ENCODE results near the gene CTNNA2. TPM values are rescaled to one million over a fixed set of nuclear protein-coding genes. Genes with fewer than 3 reads are reported as not detected.
"Not testable (repeated sequence)": the region's sequence is repeated elsewhere in the genome, so short reads cannot be mapped to it uniquely, and the experiment has no call there.

Gene CTNNA2
- total and polyA plus RNA-seq, 5 donors, result 0.08 to 0.42 (median 0.11) TPM; not detected in 1

DNA sequence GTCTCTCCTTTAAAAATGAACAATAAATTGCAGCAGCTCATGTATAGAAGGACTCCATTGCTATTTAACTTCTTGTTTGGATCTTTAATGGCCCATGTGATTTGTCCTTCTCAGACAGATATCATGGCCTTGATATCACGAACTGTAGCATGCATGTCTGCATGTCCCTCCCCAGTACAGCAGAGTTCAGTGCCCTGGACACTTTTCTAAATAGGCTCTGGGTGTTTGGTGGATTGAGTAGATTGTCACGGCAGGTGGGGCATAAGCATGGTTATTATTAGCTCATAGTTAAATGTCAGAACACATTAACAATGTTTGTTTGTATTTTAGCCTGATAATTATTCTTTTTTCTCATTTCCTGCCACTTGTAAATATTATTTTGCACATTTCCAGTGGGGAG lies 673.4 kb downstream of the CTNNA2 start:
- ATAC-seq (peak in 1 of 2 donors; percentile 63), DNase-seq (no peak)
- intact Hi-C loops (cut with DNase I), result no loop called here
- Histone ChIP-seq H3K4me3 (ENCODE audit: low read length) (no peak overlapping the region), H3K9me3 (ENCODE audit: control insufficient read depth, low read length) (no peaks in the 10 kb centered on the region), H3K27me3 (ENCODE audit: control insufficient read depth, insufficient read depth) (no peaks in the 10 kb centered on the region), H3K4me1 (ENCODE audit: control insufficient read depth, insufficient read depth, low read length) (no peaks in the 10 kb centered on the region), H3K27ac (ENCODE audit: low read length) (no peak overlapping the region)
- WGBS, result 41% methylated on average over 2 of the region's 2 CpGs

DNA sequence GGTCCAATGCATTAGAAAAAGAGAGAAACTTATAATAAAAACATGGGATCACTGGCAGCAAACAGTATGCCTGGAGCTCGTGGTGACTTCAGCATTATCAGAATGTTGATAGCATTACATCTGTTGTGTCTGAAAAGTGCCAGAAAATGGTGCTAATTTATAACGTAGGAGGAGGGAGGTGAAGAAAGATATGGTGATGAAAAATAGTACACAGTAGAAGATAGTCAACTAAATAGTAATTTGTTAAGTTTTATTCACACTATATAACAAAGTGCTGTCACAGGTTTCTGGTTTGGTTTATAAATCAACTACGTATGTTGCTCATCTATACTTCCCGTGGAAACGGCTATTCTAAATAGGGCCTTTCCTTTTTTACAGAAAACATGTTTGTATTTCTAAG lies 674.3 kb downstream of the CTNNA2 start:
- intact Hi-C loops (cut with DNase I), result no loop called here
- Histone ChIP-seq H3K27me3 (ENCODE audit: control insufficient read depth, insufficient read depth) (no peaks in the 10 kb centered on the region), H3K27ac (ENCODE audit: low read length) (no peak overlapping the region), H3K4me3 (ENCODE audit: low read length) (no peak overlapping the region), H3K4me1 (ENCODE audit: control insufficient read depth, insufficient read depth, low read length) (no peaks in the 10 kb centered on the region), H3K9me3 (ENCODE audit: control insufficient read depth, low read length) (no peaks in the 10 kb centered on the region)
- WGBS, result 31% methylated on average over 5 of the region's 5 CpGs
- ATAC-seq (no peak), DNase-seq (no peak)

DNA sequence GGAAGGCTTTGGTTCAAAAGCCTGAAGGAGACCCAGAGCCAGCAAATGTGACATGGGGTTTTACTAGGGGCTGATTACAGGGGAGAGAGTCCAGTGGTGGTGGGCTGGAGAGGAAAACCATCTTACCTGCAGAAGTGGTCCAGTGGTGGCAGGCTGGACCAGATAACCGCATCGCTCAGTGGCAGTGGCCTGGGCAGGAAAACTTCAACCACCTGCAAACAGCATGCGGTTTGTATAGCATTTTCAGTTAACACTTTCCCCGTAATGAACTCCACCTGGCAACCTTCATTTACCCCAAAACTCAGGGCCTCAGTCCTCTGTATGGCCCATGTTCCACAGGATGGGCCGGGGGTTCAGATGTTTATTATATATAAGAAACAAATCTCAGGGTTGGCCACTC lies 677.3 kb downstream of the CTNNA2 start:
- WGBS, result 90% methylated on average over 5 of the region's 5 CpGs
- intact Hi-C loops (cut with DNase I), result no loop called here
- no peak overlapping the region for H3K27ac ChIP-seq (ENCODE audit: low read length)
- no peak for DNase-seq
- no peak for ATAC-seq
- H3K4me3 ChIP-seq (ENCODE audit: low read length), result no peak overlapping the region
- H3K9me3 ChIP-seq (ENCODE audit: control insufficient read depth, low read length), result no peaks in the 10 kb centered on the region
- H3K27me3 ChIP-seq (ENCODE audit: control insufficient read depth, insufficient read depth), result no peaks in the 10 kb centered on the region
- H3K4me1 ChIP-seq (ENCODE audit: control insufficient read depth, insufficient read depth, low read length), result no peaks in the 10 kb centered on the region

DNA sequence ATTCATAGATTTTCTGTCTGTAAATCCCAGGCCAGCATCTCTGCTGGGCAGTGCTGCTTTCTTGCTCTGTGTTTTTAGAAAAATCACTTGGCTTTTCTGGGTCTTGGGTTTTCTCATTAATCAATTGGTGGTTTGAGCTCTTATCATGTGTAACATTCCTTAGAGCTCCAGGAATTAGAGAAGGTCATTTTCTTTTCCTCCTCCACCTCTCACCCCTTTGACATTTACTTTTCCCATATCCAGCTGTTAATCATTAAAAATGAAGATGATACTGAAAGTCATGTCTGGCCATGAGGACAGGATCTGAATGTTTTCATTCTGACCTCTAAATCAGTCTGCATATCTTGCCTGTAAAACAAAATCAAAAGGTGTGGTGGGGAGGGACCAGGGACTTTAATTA lies 680.7 kb downstream of the CTNNA2 start:
- H3K27ac ChIP-seq (ENCODE audit: low read length), result no peak overlapping the region
- H3K27me3 ChIP-seq (ENCODE audit: control insufficient read depth, insufficient read depth), result no peaks in the 10 kb centered on the region
- ATAC-seq (no peak), DNase-seq (no peak)
- no peak overlapping the region for H3K4me3 ChIP-seq (ENCODE audit: low read length)
- intact Hi-C loops (cut with DNase I), result no loop called here
- H3K4me1 ChIP-seq (ENCODE audit: control insufficient read depth, insufficient read depth, low read length), result no peaks in the 10 kb centered on the region
- H3K9me3 ChIP-seq (ENCODE audit: control insufficient read depth, low read length), result no peaks in the 10 kb centered on the region

DNA sequence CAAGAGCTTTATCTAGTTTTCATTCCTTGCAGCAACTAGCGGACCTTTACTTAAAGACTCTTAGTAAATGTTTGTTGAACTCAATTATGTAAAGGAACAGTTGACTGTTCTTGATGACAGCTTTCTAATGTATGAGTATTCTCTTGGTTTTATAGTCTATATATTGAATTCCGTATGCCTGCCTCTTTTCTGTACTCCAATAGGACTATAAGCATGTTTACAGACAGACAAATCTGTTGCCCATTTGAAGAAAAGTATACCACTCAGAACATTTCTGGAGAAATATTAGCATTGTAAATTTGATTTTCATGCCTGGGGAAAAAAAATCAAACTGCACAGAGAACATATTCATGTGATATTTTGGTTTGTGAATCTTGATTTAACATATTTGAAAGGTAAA lies 682.2 kb downstream of the CTNNA2 start:
- H3K4me3 ChIP-seq (ENCODE audit: low read length), result no peak overlapping the region
- WGBS, result 65% methylated on average over 2 of the region's 2 CpGs
- no peak for DNase-seq
- intact Hi-C loops (cut with DNase I), result no loop called here
- H3K27me3 ChIP-seq (ENCODE audit: control insufficient read depth, insufficient read depth), result no peaks in the 10 kb centered on the region
- H3K27ac ChIP-seq (ENCODE audit: low read length), result no peak overlapping the region
- H3K9me3 ChIP-seq (ENCODE audit: control insufficient read depth, low read length), result no peaks in the 10 kb centered on the region
- ATAC-seq, result no peak
- no peaks in the 10 kb centered on the region for H3K4me1 ChIP-seq (ENCODE audit: control insufficient read depth, insufficient read depth, low read length)

DNA sequence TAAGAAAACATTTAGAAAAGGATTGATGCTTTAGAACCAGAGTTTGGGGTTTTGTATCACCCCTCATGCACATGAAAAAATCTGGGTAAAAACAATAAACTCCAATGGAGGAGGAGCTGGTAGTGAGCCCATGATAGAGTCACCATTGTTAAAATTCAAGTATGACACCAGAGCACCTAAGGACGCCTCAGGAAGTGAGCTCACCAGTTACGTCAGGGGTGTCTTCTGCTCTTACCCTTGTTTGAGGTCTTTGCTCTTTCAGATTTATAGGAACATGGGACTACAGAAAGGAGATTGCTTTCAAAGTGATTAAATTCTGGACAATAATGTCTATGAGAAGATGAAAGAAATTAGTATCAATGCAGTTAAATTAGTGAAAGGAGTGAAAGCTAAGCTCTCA lies 685.2 kb downstream of the CTNNA2 start:
- WGBS, result 78% methylated on average over 2 of the region's 2 CpGs
- intact Hi-C loops (cut with DNase I), result no loop called here
- H3K4me1 ChIP-seq (ENCODE audit: control insufficient read depth, insufficient read depth, low read length), result no peaks in the 10 kb centered on the region
- no peak overlapping the region for H3K27ac ChIP-seq (ENCODE audit: low read length)
- no peak for ATAC-seq
- H3K4me3 ChIP-seq (ENCODE audit: low read length), result no peak overlapping the region
- H3K9me3 ChIP-seq (ENCODE audit: control insufficient read depth, low read length), result no peaks in the 10 kb centered on the region
- DNase-seq, result no peak
- no peaks in the 10 kb centered on the region for H3K27me3 ChIP-seq (ENCODE audit: control insufficient read depth, insufficient read depth)

DNA sequence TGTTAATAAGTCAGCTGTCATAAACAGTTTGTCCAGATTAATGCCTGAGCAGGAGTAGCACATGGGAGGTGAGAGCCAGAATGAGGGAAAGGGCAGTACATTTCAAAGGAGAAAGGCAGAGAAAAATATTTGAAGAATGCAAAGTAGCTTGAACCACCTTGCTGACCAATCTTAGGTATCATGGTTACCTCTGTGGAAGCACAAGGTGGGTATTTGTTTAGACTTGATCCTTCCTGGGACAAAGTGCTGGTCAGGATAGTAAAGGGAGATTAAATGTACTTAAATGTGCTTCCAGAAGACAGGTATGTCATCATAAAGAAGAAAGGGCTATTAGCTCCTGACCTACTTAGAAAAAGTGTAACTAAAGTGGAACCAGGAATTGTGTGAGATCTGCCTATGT lies 686.7 kb downstream of the CTNNA2 start:
- Histone ChIP-seq H3K4me3 (ENCODE audit: low read length) (no peak overlapping the region), H3K9me3 (ENCODE audit: control insufficient read depth, low read length) (peaks cover 2% of the 10 kb centered on the region), H3K27ac (ENCODE audit: low read length) (no peak overlapping the region), H3K27me3 (ENCODE audit: control insufficient read depth, insufficient read depth) (no peaks in the 10 kb centered on the region), H3K4me1 (ENCODE audit: control insufficient read depth, insufficient read depth, low read length) (no peaks in the 10 kb centered on the region)
- intact Hi-C loops (cut with DNase I), result no loop called here
- no peak for DNase-seq
- ATAC-seq, result no peak

DNA sequence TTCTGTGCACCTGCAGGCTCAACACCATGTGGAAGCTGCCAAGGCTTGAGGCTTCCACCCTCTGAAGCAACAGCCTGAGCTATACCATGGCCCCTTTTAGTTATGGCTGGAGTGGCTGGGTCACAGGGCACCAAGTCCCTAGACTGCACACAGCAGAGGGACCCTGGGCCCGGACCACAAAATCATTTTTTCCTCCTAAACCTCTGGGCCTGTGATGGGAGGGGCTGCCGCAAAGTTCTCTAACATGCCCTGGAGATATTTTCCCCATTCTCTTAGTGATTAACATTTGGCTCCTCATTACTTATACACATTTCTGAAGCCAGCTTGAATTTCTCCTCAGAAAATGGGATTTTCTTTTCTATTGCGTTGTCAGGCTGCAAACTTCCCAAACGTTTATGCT lies 691.1 kb downstream of the CTNNA2 start:
- H3K27me3 ChIP-seq (ENCODE audit: control insufficient read depth, insufficient read depth); H3K27ac ChIP-seq (ENCODE audit: low read length); H3K9me3 ChIP-seq (ENCODE audit: control insufficient read depth, low read length); H3K4me1 ChIP-seq (ENCODE audit: control insufficient read depth, insufficient read depth, low read length); ATAC-seq; intact Hi-C loops (cut with DNase I); H3K4me3 ChIP-seq (ENCODE audit: low read length); DNase-seq: not testable (repeated sequence)
- WGBS, result 89% methylated on average over 4 of the region's 4 CpGs

DNA sequence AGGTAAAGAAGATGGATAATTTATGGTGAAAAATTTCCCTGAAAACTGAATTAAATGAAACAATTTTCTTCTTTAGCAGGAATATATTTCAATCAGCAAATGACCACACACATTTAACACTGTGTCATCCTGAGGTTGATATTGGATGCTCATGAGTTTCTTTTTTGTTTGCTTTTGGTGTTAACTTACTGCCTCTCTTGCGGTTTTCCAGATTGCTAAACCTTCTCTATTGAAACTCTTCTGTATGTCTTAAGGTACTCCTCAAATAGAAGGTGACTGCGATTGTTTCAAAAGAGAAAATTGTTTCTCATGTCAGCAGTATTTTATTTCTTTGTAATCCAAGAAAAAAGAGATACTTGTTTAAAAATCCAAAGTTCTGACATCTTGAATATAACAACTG lies 692.6 kb downstream of the CTNNA2 start:
- Histone ChIP-seq H3K27me3 (ENCODE audit: control insufficient read depth, insufficient read depth) (no peaks in the 10 kb centered on the region), H3K9me3 (ENCODE audit: control insufficient read depth, low read length) (peaks cover 2% of the 10 kb centered on the region), H3K4me1 (ENCODE audit: control insufficient read depth, insufficient read depth, low read length) (no peaks in the 10 kb centered on the region), H3K27ac (ENCODE audit: low read length) (no peak overlapping the region), H3K4me3 (ENCODE audit: low read length) (no peak overlapping the region)
- 87% methylated on average over 2 of the region's 2 CpGs for WGBS
- ATAC-seq (no peak), DNase-seq (no peak)
- intact Hi-C loops (cut with DNase I), result no loop called here

DNA sequence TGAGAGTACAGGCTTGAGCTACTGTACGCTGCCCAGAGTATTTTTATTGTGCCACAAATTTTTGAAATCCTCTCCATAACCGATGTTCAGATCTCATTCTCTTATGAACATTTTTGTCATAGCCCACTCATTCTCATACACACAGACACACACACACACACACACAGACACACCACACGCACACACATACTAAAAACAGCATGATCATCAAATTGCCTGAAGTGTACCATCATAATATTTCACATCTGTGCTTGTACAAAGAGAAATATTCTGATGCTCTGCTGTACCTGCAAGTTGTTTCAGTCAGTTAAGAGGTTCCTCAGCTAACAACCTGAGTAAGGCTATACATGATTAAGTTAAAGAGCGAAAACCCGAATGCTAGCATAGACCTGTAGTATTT lies 696.6 kb downstream of the CTNNA2 start:
- H3K27me3 ChIP-seq (ENCODE audit: control insufficient read depth, insufficient read depth), result no peaks in the 10 kb centered on the region
- DNase-seq (no peak), ATAC-seq (no peak)
- 95% methylated on average over 5 of the region's 5 CpGs for WGBS
- intact Hi-C loops (cut with DNase I), result no loop called here
- no peaks in the 10 kb centered on the region for H3K4me1 ChIP-seq (ENCODE audit: control insufficient read depth, insufficient read depth, low read length)
- no peak overlapping the region for H3K4me3 ChIP-seq (ENCODE audit: low read length)
- H3K27ac ChIP-seq (ENCODE audit: low read length), result no peak overlapping the region
- H3K9me3 ChIP-seq (ENCODE audit: control insufficient read depth, low read length), result no peaks in the 10 kb centered on the region

DNA sequence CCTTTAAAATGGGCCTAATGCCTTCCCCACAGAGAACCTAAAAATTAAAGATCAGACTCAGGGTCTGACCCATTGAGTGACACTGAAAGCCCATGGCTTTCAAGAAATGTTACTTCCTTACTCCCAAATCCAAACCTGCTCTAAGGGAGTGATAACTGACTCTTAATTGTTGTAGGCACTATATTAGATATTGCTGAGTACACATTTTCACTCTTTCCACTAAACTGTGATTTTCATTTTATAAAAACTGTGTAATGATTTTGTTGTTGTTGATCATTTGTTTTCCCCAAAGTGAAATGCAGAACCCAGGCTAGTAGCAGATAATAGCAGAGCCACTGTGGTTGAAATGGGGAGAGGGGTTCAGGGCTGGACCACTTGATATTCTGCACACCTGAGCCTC lies 704.6 kb downstream of the CTNNA2 start:
- intact Hi-C loops (cut with DNase I), result no loop called here
- Histone ChIP-seq H3K4me3 (ENCODE audit: low read length) (no peak overlapping the region), H3K27me3 (ENCODE audit: control insufficient read depth, insufficient read depth) (no peaks in the 10 kb centered on the region), H3K4me1 (ENCODE audit: control insufficient read depth, insufficient read depth, low read length) (no peaks in the 10 kb centered on the region), H3K27ac (ENCODE audit: low read length) (no peak overlapping the region), H3K9me3 (ENCODE audit: control insufficient read depth, low read length) (no peaks in the 10 kb centered on the region)
- ATAC-seq (no peak), DNase-seq (no peak)

DNA sequence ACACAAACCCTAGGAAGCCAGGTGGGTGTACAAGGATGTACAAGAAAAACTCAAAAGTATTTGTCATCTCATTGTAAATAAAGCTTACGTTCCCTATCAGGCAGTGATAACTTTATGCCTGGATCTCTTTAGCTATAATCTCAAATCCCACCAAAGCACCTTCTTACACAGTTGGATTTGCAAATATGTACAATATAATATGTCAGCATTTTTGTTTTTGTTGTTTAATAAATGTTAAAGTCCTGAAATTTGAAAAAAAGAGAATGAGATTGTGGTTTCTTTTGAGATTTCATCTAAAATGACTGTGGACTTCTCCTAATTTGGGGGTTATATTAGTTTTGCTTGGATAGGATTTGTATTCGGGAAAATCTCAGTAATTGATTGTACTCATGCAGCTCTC lies 709.8 kb downstream of the CTNNA2 start:
- H3K27ac ChIP-seq (ENCODE audit: low read length), result no peak overlapping the region
- ATAC-seq, result no peak
- no peaks in the 10 kb centered on the region for H3K4me1 ChIP-seq (ENCODE audit: control insufficient read depth, insufficient read depth, low read length)
- H3K4me3 ChIP-seq (ENCODE audit: low read length), result no peak overlapping the region
- intact Hi-C loops (cut with DNase I), result no loop called here
- WGBS, result 80% methylated on average over 2 of the region's 2 CpGs
- H3K27me3 ChIP-seq (ENCODE audit: control insufficient read depth, insufficient read depth), result no peaks in the 10 kb centered on the region
- no peak for DNase-seq
- no peaks in the 10 kb centered on the region for H3K9me3 ChIP-seq (ENCODE audit: control insufficient read depth, low read length)
